PC-9 (cell line): Measurements from ENCODE around the gene PALLD.

ENCODE experiments used
- EZH2 ChIP-seq: fragments of 200-600 bp; sonication (generic); IDR thresholded peaks from 2 replicates; pipeline ENCODE4 v1.8.0; 2017; ENCODE audit warnings: antibody characterized with exemption, low read depth
- TF ChIP-seq, protein P1 (sequence below): fragments of 200-600 bp; sonication (generic); conservative IDR thresholded peaks from 2 replicates; pipeline ENCODE4 v1.6.1; 2017; ENCODE audit warnings: mixed run types, antibody characterized with exemption, mild to moderate bottlenecking, moderate library complexity

DNA sequence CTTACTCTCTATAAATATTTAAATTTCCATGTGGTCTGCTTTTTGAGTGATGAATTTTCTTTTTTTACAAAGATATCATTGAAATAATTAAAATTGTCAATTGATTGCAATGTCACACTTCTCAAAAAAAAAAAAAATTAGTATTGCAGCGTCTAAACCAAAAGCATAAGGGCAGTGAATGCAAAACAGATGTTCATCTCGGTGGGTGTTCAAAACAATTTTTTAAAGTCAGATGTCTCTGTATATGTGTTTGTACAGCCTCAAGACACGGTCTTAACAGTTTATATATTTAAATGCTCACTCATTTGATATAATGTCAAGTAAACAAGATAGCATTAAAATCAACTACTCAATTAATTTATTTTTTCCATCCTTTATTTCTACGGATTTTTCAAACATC, 52.3 kb downstream of the PALLD start:
- TF ChIP-seq, protein P1, sequence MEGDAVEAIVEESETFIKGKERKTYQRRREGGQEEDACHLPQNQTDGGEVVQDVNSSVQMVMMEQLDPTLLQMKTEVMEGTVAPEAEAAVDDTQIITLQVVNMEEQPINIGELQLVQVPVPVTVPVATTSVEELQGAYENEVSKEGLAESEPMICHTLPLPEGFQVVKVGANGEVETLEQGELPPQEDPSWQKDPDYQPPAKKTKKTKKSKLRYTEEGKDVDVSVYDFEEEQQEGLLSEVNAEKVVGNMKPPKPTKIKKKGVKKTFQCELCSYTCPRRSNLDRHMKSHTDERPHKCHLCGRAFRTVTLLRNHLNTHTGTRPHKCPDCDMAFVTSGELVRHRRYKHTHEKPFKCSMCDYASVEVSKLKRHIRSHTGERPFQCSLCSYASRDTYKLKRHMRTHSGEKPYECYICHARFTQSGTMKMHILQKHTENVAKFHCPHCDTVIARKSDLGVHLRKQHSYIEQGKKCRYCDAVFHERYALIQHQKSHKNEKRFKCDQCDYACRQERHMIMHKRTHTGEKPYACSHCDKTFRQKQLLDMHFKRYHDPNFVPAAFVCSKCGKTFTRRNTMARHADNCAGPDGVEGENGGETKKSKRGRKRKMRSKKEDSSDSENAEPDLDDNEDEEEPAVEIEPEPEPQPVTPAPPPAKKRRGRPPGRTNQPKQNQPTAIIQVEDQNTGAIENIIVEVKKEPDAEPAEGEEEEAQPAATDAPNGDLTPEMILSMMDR, result no peak
- no peak for TF ChIP-seq EZH2
